Measurements from ENCODE around the gene CDC20B. TPM values are rescaled to one million over a fixed set of nuclear protein-coding genes. Genes with fewer than 3 reads are reported as not detected.
"Not testable (repeated sequence)": the region's sequence is repeated elsewhere in the genome, so short reads cannot be mapped to it uniquely, and the experiment has no call there.

Gene CDC20B
- total RNA-seq, 1 donor from 2014 or later: 0.18 TPM

GRCh38 chr5:55113327-55113726 is 59.6 kb downstream of the CDC20B start:
- Mint-ChIP-seq H3K4me3 (ENCODE audit: low read depth) (no peak overlapping the region), H3K36me3 (ENCODE audit: low read depth) (peaks cover 38% of the 10 kb centered on the region), H3K4me1 (ENCODE audit: low read depth) (peaks cover 29% of the 10 kb centered on the region), H3K27me3 (ENCODE audit: low read depth) (no peaks in the 10 kb centered on the region), H3K9me3 (no peaks in the 10 kb centered on the region), H3K27ac (peak overlapping the region; percentile 3)
- intact Hi-C loops (cut with micrococcal nuclease): no loop called here
- no peak for DNase-seq (ENCODE audit: low spot score)

GRCh38 chr5:55110217-55110616 is 62.8 kb downstream of the CDC20B start:
- intact Hi-C loops (cut with micrococcal nuclease): no loop called here
- peaks cover 62% of the 10 kb centered on the region for H3K36me3 Mint-ChIP-seq (ENCODE audit: low read depth)
- no peak for DNase-seq (ENCODE audit: low spot score)
- no peak overlapping the region for H3K27ac Mint-ChIP-seq
- H3K4me1 Mint-ChIP-seq (ENCODE audit: low read depth): peaks cover 49% of the 10 kb centered on the region
- no peak overlapping the region for H3K4me3 Mint-ChIP-seq (ENCODE audit: low read depth)
- no peaks in the 10 kb centered on the region for H3K27me3 Mint-ChIP-seq (ENCODE audit: low read depth)
- H3K9me3 Mint-ChIP-seq: no peaks in the 10 kb centered on the region

GRCh38 chr5:55108661-55109060 is 64.3 kb downstream of the CDC20B start:
- Mint-ChIP-seq H3K27ac (no peak overlapping the region), H3K9me3 (no peaks in the 10 kb centered on the region), H3K36me3 (ENCODE audit: low read depth) (peaks cover 70% of the 10 kb centered on the region), H3K27me3 (ENCODE audit: low read depth) (no peaks in the 10 kb centered on the region), H3K4me1 (ENCODE audit: low read depth) (peaks cover 58% of the 10 kb centered on the region), H3K4me3 (ENCODE audit: low read depth) (no peak overlapping the region)
- intact Hi-C loops (cut with micrococcal nuclease): no loop called here
- no peak for DNase-seq (ENCODE audit: low spot score)

GRCh38 chr5:55105976-55106375 is 67.0 kb downstream of the CDC20B start:
- H3K4me3 Mint-ChIP-seq (ENCODE audit: low read depth); DNase-seq (ENCODE audit: low spot score); H3K27ac Mint-ChIP-seq; intact Hi-C loops (cut with micrococcal nuclease); H3K9me3 Mint-ChIP-seq; H3K27me3 Mint-ChIP-seq (ENCODE audit: low read depth): not testable (repeated sequence)
- H3K36me3 Mint-ChIP-seq (ENCODE audit: low read depth): peaks cover 62% of the 10 kb centered on the region
- peaks cover 64% of the 10 kb centered on the region for H3K4me1 Mint-ChIP-seq (ENCODE audit: low read depth)

GRCh38 chr5:55104946-55105701 is 67.9 kb downstream of the CDC20B start:
- Mint-ChIP-seq H3K4me1 (ENCODE audit: low read depth) (peaks cover 67% of the 10 kb centered on the region), H3K36me3 (ENCODE audit: low read depth) (peaks cover 62% of the 10 kb centered on the region), H3K27me3 (ENCODE audit: low read depth) (no peaks in the 10 kb centered on the region), H3K9me3 (peaks cover 13% of the 10 kb centered on the region), H3K4me3 (ENCODE audit: low read depth) (peak overlapping the region; percentile 79), H3K27ac (no peak overlapping the region)
- intact Hi-C loops (cut with micrococcal nuclease): no loop called here
- DNase-seq (ENCODE audit: low spot score): no peak

- peaks cover 62% of the 10 kb centered on the region for H3K36me3 Mint-ChIP-seq (ENCODE audit: low read depth)
- no peak for DNase-seq (ENCODE audit: low spot score)
- intact Hi-C loops (cut with micrococcal nuclease): no loop called here
- peaks cover 67% of the 10 kb centered on the region for H3K4me1 Mint-ChIP-seq (ENCODE audit: low read depth)
- peak overlapping the region; percentile 79 for H3K4me3 Mint-ChIP-seq (ENCODE audit: low read depth)
- peak overlapping the region; percentile 60 for H3K27ac Mint-ChIP-seq
- no peaks in the 10 kb centered on the region for H3K27me3 Mint-ChIP-seq (ENCODE audit: low read depth)
- H3K9me3 Mint-ChIP-seq: peaks cover 20% of the 10 kb centered on the region
These were observed 68.8 kb downstream of the CDC20B start for GRCh38 chr5:55104036-55104772.

GRCh38 chr5:55102348-55102747 is 70.6 kb downstream of the CDC20B start, which contains the start of gene GZMA:
Gene GZMA (plus strand): TSS chr5:55102646. CDS start chr5:55102683, 37 bp downstream.
- intact Hi-C loops (cut with micrococcal nuclease): loop anchor here (1.0 to 2.0 kb wide), 8 partner anchors 30 to 200 kb away; no protein-coding TSS in a partner anchor
- Mint-ChIP-seq H3K27ac (peak within 1 kb of the TSS; percentile 88), H3K36me3 (ENCODE audit: low read depth) (peaks cover 62% of the 10 kb centered on the region), H3K9me3 (peaks cover 36% of the 10 kb centered on the region), H3K4me1 (ENCODE audit: low read depth) (peaks cover 72% of the 10 kb centered on the region), H3K27me3 (ENCODE audit: low read depth) (no peaks in the 10 kb centered on the region), H3K4me3 (ENCODE audit: low read depth) (peak within 1 kb of the TSS; percentile 79)
- peak; percentile 31 for DNase-seq (ENCODE audit: low spot score)

GRCh38 chr5:55101556-55102276 is 71.3 kb downstream of the CDC20B start:
- Mint-ChIP-seq H3K27me3 (ENCODE audit: low read depth) (no peaks in the 10 kb centered on the region), H3K9me3 (peaks cover 39% of the 10 kb centered on the region), H3K4me3 (ENCODE audit: low read depth) (peak overlapping the region; percentile 79), H3K4me1 (ENCODE audit: low read depth) (peaks cover 74% of the 10 kb centered on the region), H3K27ac (peak overlapping the region; percentile 88), H3K36me3 (ENCODE audit: low read depth) (peaks cover 63% of the 10 kb centered on the region)
- intact Hi-C loops (cut with micrococcal nuclease): loop anchor here (1.0 to 2.0 kb wide), 9 partner anchors 29 to 199 kb away; no protein-coding TSS in a partner anchor
- DNase-seq (ENCODE audit: low spot score): peak; percentile 27

GRCh38 chr5:55101148-55101547 is 71.8 kb downstream of the CDC20B start:
- Mint-ChIP-seq H3K4me1 (ENCODE audit: low read depth) (peaks cover 77% of the 10 kb centered on the region), H3K9me3 (peaks cover 43% of the 10 kb centered on the region), H3K4me3 (ENCODE audit: low read depth) (peak overlapping the region; percentile 1), H3K36me3 (ENCODE audit: low read depth) (peaks cover 62% of the 10 kb centered on the region), H3K27ac (peak overlapping the region; percentile 88)
- not testable (repeated sequence) for DNase-seq (ENCODE audit: low spot score); H3K27me3 Mint-ChIP-seq (ENCODE audit: low read depth)
- intact Hi-C loops (cut with micrococcal nuclease): loop anchor here (1.0 kb wide), 1 partner anchor 64 kb away; no protein-coding TSS in a partner anchor

- DNase-seq (ENCODE audit: low spot score): peak; percentile 40
- Mint-ChIP-seq H3K4me3 (ENCODE audit: low read depth) (no peak overlapping the region), H3K4me1 (ENCODE audit: low read depth) (peaks cover 72% of the 10 kb centered on the region)
These were observed 76.1 kb downstream of the CDC20B start for GRCh38 chr5:55096861-55097260.

GRCh38 chr5:55096182-55096581 is 76.8 kb downstream of the CDC20B start:
- no peaks in the 10 kb centered on the region for H3K27me3 Mint-ChIP-seq (ENCODE audit: low read depth)
- peaks cover 42% of the 10 kb centered on the region for H3K9me3 Mint-ChIP-seq
- DNase-seq (ENCODE audit: low spot score): no peak
- H3K36me3 Mint-ChIP-seq (ENCODE audit: low read depth): peaks cover 83% of the 10 kb centered on the region
- peaks cover 67% of the 10 kb centered on the region for H3K4me1 Mint-ChIP-seq (ENCODE audit: low read depth)
- peak overlapping the region; percentile 6 for H3K4me3 Mint-ChIP-seq (ENCODE audit: low read depth)
- peak overlapping the region; percentile 84 for H3K27ac Mint-ChIP-seq
- intact Hi-C loops (cut with micrococcal nuclease): no loop called here

More at GRCh38 chr5:55096861-55097260, 76.1 kb downstream of the CDC20B start:
- intact Hi-C loops (cut with micrococcal nuclease): no loop called here
- Mint-ChIP-seq H3K27me3 (ENCODE audit: low read depth) (no peaks in the 10 kb centered on the region), H3K36me3 (ENCODE audit: low read depth) (peaks cover 80% of the 10 kb centered on the region), H3K27ac (peak overlapping the region; percentile 84), H3K9me3 (peaks cover 44% of the 10 kb centered on the region)

GRCh38 chr5:55091011-55091410 is 82.0 kb downstream of the CDC20B start:
- peaks cover 19% of the 10 kb centered on the region for H3K9me3 Mint-ChIP-seq
- H3K27ac Mint-ChIP-seq; H3K27me3 Mint-ChIP-seq (ENCODE audit: low read depth); H3K4me3 Mint-ChIP-seq (ENCODE audit: low read depth); DNase-seq (ENCODE audit: low spot score); intact Hi-C loops (cut with micrococcal nuclease): not testable (repeated sequence)
- peaks cover 41% of the 10 kb centered on the region for H3K4me1 Mint-ChIP-seq (ENCODE audit: low read depth)
- H3K36me3 Mint-ChIP-seq (ENCODE audit: low read depth): peaks cover 49% of the 10 kb centered on the region
